Inferior parietal cortex (tissue), 1 donor: ENCODE data around the gene KXD1.

Experiments
- DNase-seq: peaks from one replicate; pipeline ENCODE4 v3.0.0-alpha.2; 2016; ENCODE audit errors: extremely low spot score

The KXD1 gene

GRCh38 chr19:18613589-18614234 lies 56.0 kb downstream of the KXD1 start:
- DNase-seq = no peak

- no peak for DNase-seq
Observed at GRCh38 chr19:18616023-18616422, 58.4 kb downstream of the KXD1 start.

DNA sequence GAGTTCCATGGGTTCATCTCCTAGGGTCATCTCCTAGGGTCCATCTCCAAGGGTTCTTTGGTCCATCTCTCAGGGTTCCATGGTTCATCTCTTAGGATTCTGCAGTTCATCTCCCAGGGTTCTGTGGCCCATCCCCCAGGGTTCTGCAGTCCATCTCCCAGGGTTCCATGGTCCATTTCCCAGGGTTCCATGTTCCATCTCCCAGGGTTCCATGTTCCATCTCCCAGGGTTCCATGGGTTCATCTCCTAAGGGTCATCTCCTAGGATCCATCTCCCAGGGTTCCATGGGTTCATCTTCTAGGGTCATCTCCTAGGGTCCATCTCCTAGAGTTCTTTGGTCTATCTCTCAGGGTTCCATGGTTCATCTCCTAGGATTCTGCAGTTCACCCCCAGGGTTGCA lies 59.9 kb downstream of the KXD1 start:
- DNase-seq = no peak

- DNase-seq = no peak
Observed at GRCh38 chr19:18618236-18618635, 60.6 kb downstream of the KXD1 start.
